GM19023 (cell line): ENCODE data around the gene SORL1.

ENCODE experiments used
- ATAC-seq: cut with Tn5 transposase; IDR thresholded peaks from one replicate; pipeline ENCODE4 v1.9.1; 2021; ENCODE audit warnings: mild to moderate bottlenecking, moderate library complexity; ENCODE audit not compliant: unreplicated experiment

The SORL1 gene

GRCh38 chr11:121451178-121451985 is 732 bp upstream of the SORL1 start:
- ATAC-seq, result peak; percentile 2

- ATAC-seq, result peak; percentile 27
Observed at GRCh38 chr11:121452609-121453150, 566 bp downstream of the SORL1 start, which contains the start of gene SORL1-AS1. TSS of gene SORL1-AS1 (minus strand) at chr11:121452967.

- ATAC-seq, result no peak
Observed at GRCh38 chr11:121453589-121454299, 1.6 kb downstream of the SORL1 start.

- no peak for ATAC-seq
Observed at GRCh38 chr11:121455115-121455514, 3.0 kb downstream of the SORL1 start.

- no peak for ATAC-seq
Observed at GRCh38 chr11:121456151-121456550, 4.0 kb downstream of the SORL1 start.

GRCh38 chr11:121456816-121457431 is 4.8 kb downstream of the SORL1 start:
- no peak for ATAC-seq

GRCh38 chr11:121458551-121458950 is 6.4 kb downstream of the SORL1 start:
- ATAC-seq, result no peak

- ATAC-seq, result no peak
Observed at GRCh38 chr11:121459413-121460017, 7.4 kb downstream of the SORL1 start.

GRCh38 chr11:121460941-121461514 is 8.9 kb downstream of the SORL1 start:
- ATAC-seq, result no peak

GRCh38 chr11:121461843-121462242 is 9.7 kb downstream of the SORL1 start:
- no peak for ATAC-seq

- ATAC-seq, result no peak
Observed at GRCh38 chr11:121463689-121464335, 11.7 kb downstream of the SORL1 start.

GRCh38 chr11:121464352-121464946 is 12.3 kb downstream of the SORL1 start:
- peak; percentile 51 for ATAC-seq

- ATAC-seq, result no peak
Observed at GRCh38 chr11:121465709-121466062, 13.6 kb downstream of the SORL1 start.

GRCh38 chr11:121466063-121466794 is 14.1 kb downstream of the SORL1 start:
- no peak for ATAC-seq

GRCh38 chr11:121467471-121467870 is 15.4 kb downstream of the SORL1 start:
- ATAC-seq, result no peak

GRCh38 chr11:121467965-121468364 is 15.9 kb downstream of the SORL1 start:
- peak; percentile 59 for ATAC-seq

- no peak for ATAC-seq
Observed at GRCh38 chr11:121469910-121470309, 17.8 kb downstream of the SORL1 start.

- ATAC-seq, result no peak
Observed at GRCh38 chr11:121471167-121471566, 19.1 kb downstream of the SORL1 start.

GRCh38 chr11:121472312-121472711 is 20.2 kb downstream of the SORL1 start:
- ATAC-seq, result no peak
